Suprapubic skin (tissue), 4 donors: ENCODE results near the gene NDRG4. TPM values are rescaled to one million over a fixed set of nuclear protein-coding genes. Genes with fewer than 3 reads are reported as not detected.

ENCODE experiments used
- DNase-seq, 2 donors: peaks; one replicate each; pipeline ENCODE4 v3.0.0-alpha.2; 2019; ENCODE audit warnings: low spot score in 2 of 2
- H3K27ac ChIP-seq: fragments of 200-600 bp; sonication (generic); one replicate; pipeline ENCODE4 v1.5.1; 2019
- H3K27me3 ChIP-seq: fragments of 200-600 bp; sonication (generic); one replicate; pipeline ENCODE4 v1.5.1; 2019
- H3K36me3 ChIP-seq: fragments of 200-600 bp; sonication (generic); one replicate; pipeline ENCODE4 v1.5.1; 2019
- H3K4me1 ChIP-seq: fragments of 200-600 bp; sonication (generic); one replicate; pipeline ENCODE4 v1.5.1; 2019
- H3K4me3 ChIP-seq: fragments of 200-600 bp; sonication (generic); one replicate; pipeline ENCODE4 v1.5.1; 2019; ENCODE audit warnings: mild to moderate bottlenecking
- H3K9me3 ChIP-seq: fragments of 200-600 bp; sonication (generic); one replicate; pipeline ENCODE4 v1.5.1; 2019
- CTCF ChIP-seq, 2 donors: fragments of 200-600 bp in 1 of 2; fragments of 450-650 bp in 1 of 2; sonication (generic) in 1 of 2; IDR thresholded peaks; one replicate each; pipeline ENCODE4 v1.5.1; 2016 to 2019; ENCODE audit warnings: antibody characterized with exemption in 2 of 2, mild to moderate bottlenecking in 1 of 2, moderate library complexity in 1 of 2
- EP300 ChIP-seq: sonication (generic); formaldehyde crosslinking; IDR thresholded peaks from one replicate; pipeline ENCODE4 v1.6.1; 2017; ENCODE audit warnings: antibody characterized with exemption
- POLR2A ChIP-seq, 2 donors: fragments of 450-650 bp; IDR thresholded peaks; one replicate each; pipeline ENCODE4 v1.6.1; 2017; ENCODE audit warnings: antibody characterized with exemption in 2 of 2, mild to moderate bottlenecking in 2 of 2, moderate library complexity in 2 of 2
- POLR2AphosphoS5 ChIP-seq, 3 donors: sonication (generic); formaldehyde crosslinking; IDR thresholded peaks; one replicate each; pipeline ENCODE4 v1.6.1; 2017; ENCODE audit warnings: antibody characterized with exemption in 3 of 3
- WGBS: methylation state at CpG from one replicate; pipeline ENCODE4 v1.1.5; 2018; 5-methylcytosine and 5-hydroxymethylcytosine counted together
- total RNA-seq, 4 donors: library from RNA; depleted of rRNA; stranded (reverse); fragments of >200 nt; gene quantifications; one replicate each; pipeline ENCODE4 v1.1.0, GENCODE V29; 2016

NDRG4 gene
- total RNA-seq, 4 donors from 2014 or later = 42.5 to 70.3 (median 50.7) TPM

- 89% methylated on average over 2 of the region's 2 CpGs for WGBS
- no peaks in the 10 kb centered on the region for H3K27me3 ChIP-seq
- H3K9me3 ChIP-seq = no peaks in the 10 kb centered on the region
- H3K4me1 ChIP-seq = peaks cover 31% of the 10 kb centered on the region
- no peak for DNase-seq
- no peaks in the 10 kb centered on the region for H3K36me3 ChIP-seq
- TF ChIP-seq CTCF (IDR thresholded peaks at IDR 0.05) (no peak), POLR2A (IDR thresholded peaks at IDR 0.05) (no peak), POLR2AphosphoS5 (IDR thresholded peaks at IDR 0.05) (no peak), EP300 (no peak)
- H3K4me3 ChIP-seq = no peak overlapping the region
- no peak overlapping the region for H3K27ac ChIP-seq
Observed at GRCh38 chr16:58454178-58454577, 45.8 kb upstream of the NDRG4 start.

GRCh38 chr16:58454856-58455255 is 45.1 kb upstream of the NDRG4 start:
- DNase-seq = no peak
- Histone ChIP-seq H3K4me1 (peaks cover 24% of the 10 kb centered on the region), H3K4me3 (no peak overlapping the region), H3K9me3 (no peaks in the 10 kb centered on the region), H3K27ac (no peak overlapping the region), H3K27me3 (no peaks in the 10 kb centered on the region), H3K36me3 (no peaks in the 10 kb centered on the region)
- WGBS = 92% methylated on average over 5 of the region's 5 CpGs
- no peak for TF ChIP-seq EP300
- TF ChIP-seq POLR2AphosphoS5 (IDR thresholded peaks at IDR 0.05) = no peak
- no peak for TF ChIP-seq POLR2A (IDR thresholded peaks at IDR 0.05)
- no peak for TF ChIP-seq CTCF (IDR thresholded peaks at IDR 0.05)

GRCh38 chr16:58455750-58456149 is 44.2 kb upstream of the NDRG4 start:
- 80% methylated on average over 2 of the region's 2 CpGs for WGBS
- Histone ChIP-seq H3K4me3 (no peak overlapping the region), H3K27ac (no peak overlapping the region), H3K4me1 (peaks cover 17% of the 10 kb centered on the region), H3K9me3 (no peaks in the 10 kb centered on the region), H3K36me3 (no peaks in the 10 kb centered on the region), H3K27me3 (no peaks in the 10 kb centered on the region)
- no peak for TF ChIP-seq POLR2AphosphoS5 (IDR thresholded peaks at IDR 0.05)
- TF ChIP-seq CTCF (IDR thresholded peaks at IDR 0.05) = no peak
- no peak for TF ChIP-seq EP300
- no peak for TF ChIP-seq POLR2A (IDR thresholded peaks at IDR 0.05)
- DNase-seq = no peak

GRCh38 chr16:58456193-58456592 is 43.8 kb upstream of the NDRG4 start:
- no peaks in the 10 kb centered on the region for H3K9me3 ChIP-seq
- DNase-seq = no peak
- no peaks in the 10 kb centered on the region for H3K27me3 ChIP-seq
- peaks cover 12% of the 10 kb centered on the region for H3K4me1 ChIP-seq
- H3K4me3 ChIP-seq = no peak overlapping the region
- 60% methylated on average over 3 of the region's 3 CpGs for WGBS
- no peaks in the 10 kb centered on the region for H3K36me3 ChIP-seq
- H3K27ac ChIP-seq = no peak overlapping the region
- TF ChIP-seq POLR2A (IDR thresholded peaks at IDR 0.05) (no peak), CTCF (IDR thresholded peaks at IDR 0.05) (no peak), EP300 (no peak), POLR2AphosphoS5 (IDR thresholded peaks at IDR 0.05) (no peak)

- Histone ChIP-seq H3K36me3 (no peaks in the 10 kb centered on the region), H3K4me1 (peaks cover 7% of the 10 kb centered on the region), H3K27ac (no peak overlapping the region), H3K27me3 (peaks cover 12% of the 10 kb centered on the region), H3K4me3 (no peak overlapping the region), H3K9me3 (no peaks in the 10 kb centered on the region)
- 92% methylated on average over 10 of the region's 10 CpGs for WGBS
- TF ChIP-seq EP300 (no peak), POLR2A (IDR thresholded peaks at IDR 0.05) (no peak), CTCF (IDR thresholded peaks at IDR 0.05) (no peak), POLR2AphosphoS5 (IDR thresholded peaks at IDR 0.05) (no peak)
- DNase-seq = no peak
Observed at GRCh38 chr16:58458606-58459343, 41.2 kb upstream of the NDRG4 start.
